ENCODE results near the gene MYH11.

DNA sequence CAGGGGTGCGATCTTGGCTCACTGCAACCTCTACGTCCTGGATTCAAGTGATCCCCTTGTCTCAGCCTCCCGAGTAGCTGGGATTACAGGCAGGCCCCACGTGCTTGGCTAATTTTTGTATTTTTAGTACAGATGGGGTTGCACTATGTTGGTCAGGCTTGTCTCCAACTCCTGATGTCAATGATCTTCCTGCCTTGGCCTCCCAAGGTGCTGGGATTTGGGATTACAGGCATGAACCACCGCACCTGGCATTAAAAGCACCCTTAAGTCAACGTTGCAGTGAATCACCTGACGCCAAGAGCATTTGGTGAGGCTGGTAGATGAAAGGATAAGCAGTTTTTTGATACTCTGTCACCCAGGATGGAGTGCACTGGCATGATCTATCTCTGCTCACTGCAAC is 147.8 kb downstream of the MYH11 start:
- TF ChIP-seq, protein P1, sequence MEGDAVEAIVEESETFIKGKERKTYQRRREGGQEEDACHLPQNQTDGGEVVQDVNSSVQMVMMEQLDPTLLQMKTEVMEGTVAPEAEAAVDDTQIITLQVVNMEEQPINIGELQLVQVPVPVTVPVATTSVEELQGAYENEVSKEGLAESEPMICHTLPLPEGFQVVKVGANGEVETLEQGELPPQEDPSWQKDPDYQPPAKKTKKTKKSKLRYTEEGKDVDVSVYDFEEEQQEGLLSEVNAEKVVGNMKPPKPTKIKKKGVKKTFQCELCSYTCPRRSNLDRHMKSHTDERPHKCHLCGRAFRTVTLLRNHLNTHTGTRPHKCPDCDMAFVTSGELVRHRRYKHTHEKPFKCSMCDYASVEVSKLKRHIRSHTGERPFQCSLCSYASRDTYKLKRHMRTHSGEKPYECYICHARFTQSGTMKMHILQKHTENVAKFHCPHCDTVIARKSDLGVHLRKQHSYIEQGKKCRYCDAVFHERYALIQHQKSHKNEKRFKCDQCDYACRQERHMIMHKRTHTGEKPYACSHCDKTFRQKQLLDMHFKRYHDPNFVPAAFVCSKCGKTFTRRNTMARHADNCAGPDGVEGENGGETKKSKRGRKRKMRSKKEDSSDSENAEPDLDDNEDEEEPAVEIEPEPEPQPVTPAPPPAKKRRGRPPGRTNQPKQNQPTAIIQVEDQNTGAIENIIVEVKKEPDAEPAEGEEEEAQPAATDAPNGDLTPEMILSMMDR (IDR thresholded peaks at IDR 0.05), result no peak
- TF ChIP-seq POLR2AphosphoS5 (IDR thresholded peaks at IDR 0.05), result no peak

Data from breast epithelium (tissue), 3 donors.